Panc1 (cell line): ENCODE measurements around the gene EEF2K. TPM values are rescaled to one million over a fixed set of nuclear protein-coding genes. Genes with fewer than 3 reads are reported as not detected.

Source experiments
- ATAC-seq: fragments of 200-7000 bp; cut with Tn5 transposase; 2 replicates; pipeline ENCODE4 v1.9.1; 2020; ENCODE audit warnings: mild to moderate bottlenecking, moderate library complexity
- BruUV-seq: library from RNA; stranded (reverse); fragments of 400-500 nt; replicated peaks from 2 replicates; lab custom pipeline; 2021; lab: Mats Ljungman, UMichigan
- CTCF ChIA-PET: fragments of 300-600 bp; sonication (Branson Sonifier 250); formaldehyde crosslinking; loops from one replicate; lab custom pipeline; 2022; ENCODE audit warnings: antibody characterized with exemption; lab: Charles Lee
- POLR2A ChIA-PET: fragments of 300-600 bp; sonication (Branson Sonifier 250); formaldehyde crosslinking; loops from one replicate; lab custom pipeline; 2022; ENCODE audit warnings: antibody characterized with exemption; lab: Charles Lee
- DNase-seq: peaks from one replicate; pipeline ENCODE4 v3.0.0-alpha.2; 2010; ENCODE audit warnings: low read depth, low spot score
- H3K27ac ChIP-seq: 2 replicates; pipeline ENCODE4 v1.5.1; 2011; ENCODE audit warnings: mild to moderate bottlenecking, low read length, inconsistent platforms
- H3K27me3 ChIP-seq: fragments of 200-500 bp; sonication (Bioruptor generic); 2 replicates; pipeline ENCODE4 v1.6.0; 2014; ENCODE audit warnings: low read length, inconsistent platforms; ENCODE audit not compliant: control insufficient read depth, insufficient read depth
- H3K36me3 ChIP-seq: fragments of 200-500 bp; sonication (Bioruptor generic); 2 replicates; pipeline ENCODE4 v1.5.1; 2014; ENCODE audit warnings: inconsistent platforms, mild to moderate bottlenecking, low read length, moderate library complexity; ENCODE audit not compliant: control insufficient read depth, insufficient read depth
- H3K4me1 ChIP-seq: 2 replicates; pipeline ENCODE4 v1.5.1; 2011; ENCODE audit warnings: inconsistent platforms, mild to moderate bottlenecking, low read length, moderate library complexity; ENCODE audit not compliant: control insufficient read depth, insufficient read depth
- H3K4me3 ChIP-seq, 2 experiments: 2 replicates each; pipeline ENCODE4 v1.5.1; 2011 to 2012; ENCODE audit warnings: low read depth in 2 of 2, low read length in 2 of 2, mild to moderate bottlenecking in 2 of 2, inconsistent platforms in 1 of 2, moderate library complexity in 1 of 2
- H3K9me3 ChIP-seq: fragments of 200-500 bp; sonication (Bioruptor generic); 2 replicates; pipeline ENCODE4 v1.5.1; 2014; ENCODE audit warnings: low read depth, mild to moderate bottlenecking, inconsistent platforms, low read length, moderate library complexity; ENCODE audit not compliant: control insufficient read depth, insufficient read depth
- CTCF ChIP-seq: fragments of 450-650 bp; IDR thresholded peaks from 2 replicates; pipeline ENCODE4 v1.5.1; 2017; ENCODE audit warnings: mild to moderate bottlenecking
- POLR2AphosphoS5 ChIP-seq: IDR thresholded peaks from 2 replicates; pipeline ENCODE4 v1.6.1; 2012; ENCODE audit warnings: mild to moderate bottlenecking, low read depth, low read length, moderate library complexity
- REST ChIP-seq, 2 experiments: IDR thresholded peaks; 2 replicates each; pipeline ENCODE4 v1.6.1; 2011 to 2012; ENCODE audit warnings: low read depth in 2 of 2, control low read depth in 1 of 2, low read length in 1 of 2, mild to moderate bottlenecking in 1 of 2, moderate library complexity in 1 of 2; ENCODE audit not compliant: insufficient read depth in 1 of 2
- SIN3A ChIP-seq: IDR thresholded peaks from 2 replicates; pipeline ENCODE4 v1.6.1; 2012; ENCODE audit warnings: low read depth, mild to moderate bottlenecking, low read length, moderate library complexity, borderline replicate concordance; ENCODE audit not compliant: insufficient read depth
- TCF7L2 ChIP-seq: IDR thresholded peaks from 2 replicates; pipeline ENCODE4 v1.6.1; 2011; ENCODE audit warnings: mild to moderate bottlenecking, low read depth, low read length, inconsistent platforms
- in situ Hi-C: cut with HindIII; loops from 2 replicates; pipeline ENCODE4 v1.10.0; 2016; ENCODE audit warnings: low sequenced_read_pairs, low pct_unique_long_range_greater_than_20kb
- intact Hi-C: fragments of 100-400 bp; cut with micrococcal nuclease; formaldehyde crosslinking; loops from one replicate; pipeline ENCODE4 v1.10.0; 2022; ENCODE audit not compliant: unreplicated experiment
- total RNA-seq: library from RNA; stranded (reverse); gene quantifications from one replicate; pipeline ENCODE4 v1.2.1, GENCODE V29; 2021; ENCODE audit not compliant: unreplicated experiment

Gene EEF2K
- total RNA-seq, 1 experiment from 2014 or later, result 15.0 TPM

GRCh38 chr16:22191532-22192260 lies 14.4 kb upstream of the EEF2K start:
- Histone ChIP-seq H3K27me3 (no peaks in the 10 kb centered on the region), H3K4me3 (peak overlapping the region; percentile 58 to 77), H3K27ac (peak overlapping the region; percentile 72), H3K4me1 (peaks cover 26% of the 10 kb centered on the region), H3K9me3 (no peaks in the 10 kb centered on the region), H3K36me3 (no peaks in the 10 kb centered on the region)
- TF ChIP-seq CTCF, result no peak
- TF ChIP-seq SIN3A, result no peak
- TF ChIP-seq REST (IDR thresholded peaks at IDR 0.05; ENCODE audit: insufficient read depth in 1 of 2, low read depth in 2 of 2, low read length in 1 of 2), result no peak
- no peak for TF ChIP-seq TCF7L2
- no peak for TF ChIP-seq POLR2AphosphoS5
- DNase-seq (no peak), ATAC-seq (no peak)
- in situ Hi-C loops, result loop anchor here (25.0 kb wide), 1 partner anchor 104 kb away; the partner anchor contains the start of gene VWA3A
- ChIA-PET CTCF (interaction anchor here (0.6 to 1.2 kb wide), 3 partner anchors 61 to 180 kb away, joined by 3 to 11 read pairs (median 3); no protein-coding TSS in a partner anchor), POLR2A (interaction anchor here (0.6 to 0.7 kb wide), 3 partner anchors 15 to 233 kb away, joined by 5 to 11 read pairs (median 5); no protein-coding TSS in a partner anchor)
- intact Hi-C loops, result no loop called here
- BruUV-seq, result TSS peak; percentile 94

GRCh38 chr16:22192261-22193062 lies 13.6 kb upstream of the EEF2K start:
- BruUV-seq, result no TSS peak
- no peak for TF ChIP-seq POLR2AphosphoS5
- TF ChIP-seq TCF7L2, result 0 out of 2 replicates have a peak, but pooled peaks have one; percentile 18
- TF ChIP-seq SIN3A, result no peak
- TF ChIP-seq REST (IDR thresholded peaks at IDR 0.05; ENCODE audit: insufficient read depth in 1 of 2, low read depth in 2 of 2, low read length in 1 of 2), result no peak
- no peak for TF ChIP-seq CTCF
- peak overlapping the region; percentile 58 to 77 for H3K4me3 ChIP-seq
- in situ Hi-C loops, result loop anchor here (25.0 kb wide), 1 partner anchor 105 kb away; the partner anchor contains the start of gene VWA3A
- ATAC-seq, result no peak
- no peak for DNase-seq
- H3K9me3 ChIP-seq, result no peaks in the 10 kb centered on the region
- ChIA-PET CTCF (no interaction called here), POLR2A (interaction anchor here (0.6 kb wide), 1 partner anchor 48 kb away, joined by 14 read pairs; no protein-coding TSS in a partner anchor)
- peak overlapping the region; percentile 72 for H3K27ac ChIP-seq
- H3K36me3 ChIP-seq, result no peaks in the 10 kb centered on the region
- no peaks in the 10 kb centered on the region for H3K27me3 ChIP-seq
- intact Hi-C loops, result no loop called here
- peaks cover 26% of the 10 kb centered on the region for H3K4me1 ChIP-seq
